ENCODE results near the gene MAP7D3. TPM values are rescaled to one million over a fixed set of nuclear protein-coding genes. Genes with fewer than 3 reads are reported as not detected.

MAP7D3 gene
- total and polyA plus RNA-seq, 2 of the 8 experiments (the other 6 are each of a cell fraction or from before 2014, with no cell fraction given), result 4.8 to 19.6 TPM

GRCh38 chrX:136259543-136259942, 8.3 kb upstream of the MAP7D3 start (continued):
- TF ChIP-seq, protein P1, sequence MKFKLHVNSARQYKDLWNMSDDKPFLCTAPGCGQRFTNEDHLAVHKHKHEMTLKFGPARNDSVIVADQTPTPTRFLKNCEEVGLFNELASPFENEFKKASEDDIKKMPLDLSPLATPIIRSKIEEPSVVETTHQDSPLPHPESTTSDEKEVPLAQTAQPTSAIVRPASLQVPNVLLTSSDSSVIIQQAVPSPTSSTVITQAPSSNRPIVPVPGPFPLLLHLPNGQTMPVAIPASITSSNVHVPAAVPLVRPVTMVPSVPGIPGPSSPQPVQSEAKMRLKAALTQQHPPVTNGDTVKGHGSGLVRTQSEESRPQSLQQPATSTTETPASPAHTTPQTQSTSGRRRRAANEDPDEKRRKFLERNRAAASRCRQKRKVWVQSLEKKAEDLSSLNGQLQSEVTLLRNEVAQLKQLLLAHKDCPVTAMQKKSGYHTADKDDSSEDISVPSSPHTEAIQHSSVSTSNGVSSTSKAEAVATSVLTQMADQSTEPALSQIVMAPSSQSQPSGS (IDR thresholded peaks at IDR 0.05; ENCODE audit: low read length), result no peak
- TF ChIP-seq CHD2 (IDR thresholded peaks at IDR 0.05; ENCODE audit: low read length), result no peak
- no peak for TF ChIP-seq TBP (IDR thresholded peaks at IDR 0.05; ENCODE audit: low read depth, low read length)
- TF ChIP-seq, protein P2, sequence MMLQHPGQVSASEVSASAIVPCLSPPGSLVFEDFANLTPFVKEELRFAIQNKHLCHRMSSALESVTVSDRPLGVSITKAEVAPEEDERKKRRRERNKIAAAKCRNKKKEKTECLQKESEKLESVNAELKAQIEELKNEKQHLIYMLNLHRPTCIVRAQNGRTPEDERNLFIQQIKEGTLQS (IDR thresholded peaks at IDR 0.05; ENCODE audit: insufficient read depth, low read depth, low read length), result no peak
- no peak for TF ChIP-seq CTBP2 (IDR thresholded peaks at IDR 0.05; ENCODE audit: borderline replicate concordance, insufficient read depth, insufficient read length, low read length)
- no peak for TF ChIP-seq CTCF (IDR thresholded peaks at IDR 0.05; ENCODE audit: control extremely low read depth in 1 of 3, insufficient read depth in 1 of 3, low read depth in 1 of 3, low read length in 3 of 3)
